Neuronal stem cell (in vitro differentiated cells): ENCODE data around the gene JOSD2.
A peak's percentile ranks its signal among the peaks of the same experiment; 100 is the strongest.

Experiments
- DNase-seq: peaks from one replicate; pipeline ENCODE4 v3.0.0-alpha.2; 2013; ENCODE audit warnings: low spot score
- H2AFZ ChIP-seq: one replicate; pipeline ENCODE4 v1.6.1; 2013; ENCODE audit warnings: mild to moderate bottlenecking, low read length, inconsistent platforms
- H2AK5ac ChIP-seq: 2 replicates; pipeline ENCODE4 v1.6.1; 2013; ENCODE audit warnings: low read depth, mild to moderate bottlenecking, inconsistent platforms, low read length, moderate library complexity, mixed read lengths
- H2BK120ac ChIP-seq: 2 replicates; pipeline ENCODE4 v1.6.1; 2013; ENCODE audit warnings: low read depth, mild to moderate bottlenecking, inconsistent platforms, low read length, moderate library complexity, mixed read lengths
- H2BK12ac ChIP-seq: one replicate; pipeline ENCODE4 v1.6.1; 2013; ENCODE audit warnings: low read length, inconsistent platforms
- H2BK15ac ChIP-seq: 2 replicates; pipeline ENCODE4 v1.6.1; 2013; ENCODE audit warnings: mild to moderate bottlenecking, low read length, inconsistent platforms, mixed read lengths
- H2BK5ac ChIP-seq: one replicate; pipeline ENCODE4 v1.6.1; 2013; ENCODE audit warnings: inconsistent platforms, mild to moderate bottlenecking, low read length, moderate library complexity
- H3K14ac ChIP-seq: one replicate; pipeline ENCODE4 v1.6.1; 2013; ENCODE audit warnings: low read length, inconsistent platforms
- H3K18ac ChIP-seq: 2 replicates; pipeline ENCODE4 v1.6.1; 2013; ENCODE audit warnings: low read length, inconsistent platforms
- H3K23ac ChIP-seq: 2 replicates; pipeline ENCODE4 v1.6.1; 2013; ENCODE audit warnings: low read depth, mild to moderate bottlenecking, mixed read lengths, low read length, inconsistent platforms; ENCODE audit not compliant: poor library complexity
- H3K27ac ChIP-seq: replicated peaks from 3 replicates; pipeline ENCODE4 v1.5.1; 2013; ENCODE audit warnings: low read length, inconsistent platforms
- H3K27me3 ChIP-seq, 3 experiments: 2 replicates each; pipeline ENCODE4 v1.6.1; 2013; ENCODE audit warnings: low read length in 3 of 3, mild to moderate bottlenecking in 2 of 3, inconsistent platforms in 1 of 3, low read depth in 1 of 3, mixed read lengths in 1 of 3, moderate library complexity in 1 of 3; ENCODE audit not compliant: control insufficient read depth in 3 of 3, insufficient read depth in 3 of 3
- H3K36me3 ChIP-seq, 2 donors: replicated peaks in 1 of 2; 2 replicates each; pipeline ENCODE4 v1.6.1; 2013; ENCODE audit warnings: low read length in 2 of 2; ENCODE audit not compliant: control insufficient read depth in 2 of 2, insufficient read depth in 2 of 2
- H3K4ac ChIP-seq: 2 replicates; pipeline ENCODE4 v1.6.1; 2013; ENCODE audit warnings: inconsistent platforms, mild to moderate bottlenecking, low read length, moderate library complexity
- H3K4me1 ChIP-seq, 2 donors: 1 replicate in 1 of 2; 2 replicates in 1 of 2; pipeline ENCODE4 v1.6.1; 2013; ENCODE audit warnings: low read length in 2 of 2, low read depth in 1 of 2; ENCODE audit not compliant: control insufficient read depth in 2 of 2, insufficient read depth in 1 of 2
- H3K4me2 ChIP-seq: one replicate; pipeline ENCODE4 v1.6.1; 2013; ENCODE audit warnings: mild to moderate bottlenecking, low read length, inconsistent platforms; ENCODE audit not compliant: insufficient read depth, poor library complexity, severe bottlenecking
- H3K4me3 ChIP-seq, 2 donors: 2 replicates each; pipeline ENCODE4 v1.5.1; 2013; ENCODE audit warnings: low read length in 2 of 2, mild to moderate bottlenecking in 2 of 2, inconsistent platforms in 1 of 2, moderate library complexity in 1 of 2
- H3K79me1 ChIP-seq: one replicate; pipeline ENCODE4 v1.6.1; 2013; ENCODE audit warnings: low read depth, mild to moderate bottlenecking, inconsistent platforms, low read length, moderate library complexity
- H3K9ac ChIP-seq: one replicate; pipeline ENCODE4 v1.6.1; 2013; ENCODE audit warnings: mild to moderate bottlenecking, low read depth, low read length, inconsistent platforms; ENCODE audit not compliant: poor library complexity
- H3K9me3 ChIP-seq, 2 donors: replicated peaks in 1 of 2; 2 replicates each; pipeline versions ENCODE3 to v1.6.1; 2013; ENCODE audit warnings: low read length in 2 of 2, mild to moderate bottlenecking in 2 of 2, inconsistent platforms in 1 of 2, low read depth in 1 of 2, mixed read lengths in 1 of 2, moderate library complexity in 1 of 2; ENCODE audit not compliant: control insufficient read depth in 2 of 2, insufficient read depth in 1 of 2
- H4K8ac ChIP-seq: one replicate; pipeline ENCODE4 v1.6.1; 2013; ENCODE audit warnings: low read depth, mild to moderate bottlenecking, inconsistent platforms, low read length, moderate library complexity
- H4K91ac ChIP-seq: one replicate; pipeline ENCODE4 v1.6.1; 2013; ENCODE audit warnings: low read length, low read depth, mild to moderate bottlenecking, inconsistent platforms; ENCODE audit not compliant: poor library complexity
- WGBS, 2 donors: extraction: QIAGEN DNeasy Blood & Tissue Kit; methylation state at CpG; one replicate each; pipeline ENCODE4 v1.1.7; 2013; ENCODE audit warnings: missing lambda C conversion rate in 2 of 2, mixed read lengths in 1 of 2; ENCODE audit not compliant: insufficient read length in 2 of 2, insufficient replicate concordance in 1 of 2; ENCODE audit errors: extremely low coverage in 2 of 2; 5-methylcytosine and 5-hydroxymethylcytosine counted together

The JOSD2 gene

GRCh38 chr19:50516964-50517703 lies 6.1 kb upstream of the JOSD2 start:
- Histone ChIP-seq H3K9ac (peak overlapping the region; percentile 50), H3K9me3 (peaks cover 0 to 9% of the 10 kb centered on the region in 2 donors), H2BK15ac (no peak overlapping the region), H2BK5ac (no peak overlapping the region), H3K27me3 (no peaks in the 10 kb centered on the region), H2BK12ac (no peak overlapping the region), H3K23ac (no peak overlapping the region), H3K14ac (no peak overlapping the region), H3K4me1 (peaks cover 17 to 22% of the 10 kb centered on the region in 2 donors), H3K4me2 (no peak overlapping the region), H4K8ac (no peak overlapping the region), H2BK120ac (no peak overlapping the region), H3K27ac (no peak overlapping the region), H3K4me3 (no peak overlapping the region), H3K18ac (no peak overlapping the region), H3K36me3 (peaks cover 27 to 40% of the 10 kb centered on the region in 2 donors), H3K79me1 (peaks cover 17% of the 10 kb centered on the region), H4K91ac (no peak overlapping the region), H2AK5ac (no peak overlapping the region), H2AFZ (no peak overlapping the region), H3K4ac (no peak overlapping the region)
- no CpG with 5 or more reads among the region's 53 CpGs for WGBS, 2 donors
- DNase-seq = no peak

GRCh38 chr19:50516456-50516855 lies 5.5 kb upstream of the JOSD2 start:
- Histone ChIP-seq H3K9ac (no peak overlapping the region), H2AFZ (no peak overlapping the region), H2AK5ac (no peak overlapping the region), H3K27me3 (no peaks in the 10 kb centered on the region), H4K8ac (no peak overlapping the region), H4K91ac (no peak overlapping the region), H2BK15ac (no peak overlapping the region), H2BK120ac (no peak overlapping the region), H3K14ac (no peak overlapping the region), H3K23ac (no peak overlapping the region), H3K18ac (no peak overlapping the region), H2BK5ac (no peak overlapping the region), H3K36me3 (peaks cover 27 to 40% of the 10 kb centered on the region in 2 donors), H2BK12ac (no peak overlapping the region), H3K79me1 (peaks cover 15% of the 10 kb centered on the region), H3K4me1 (peaks cover 18 to 29% of the 10 kb centered on the region in 2 donors), H3K9me3 (peaks cover 0 to 9% of the 10 kb centered on the region in 2 donors), H3K4me3 (no peak overlapping the region), H3K4me2 (no peak overlapping the region), H3K4ac (no peak overlapping the region), H3K27ac (no peak overlapping the region)
- no CpG with 5 or more reads among the region's 12 CpGs for WGBS, 2 donors
- DNase-seq = no peak

- Histone ChIP-seq H3K4me3 (no peak overlapping the region), H4K91ac (no peak overlapping the region), H3K27ac (no peak overlapping the region), H3K18ac (peak overlapping the region; percentile 71), H3K9me3 (peaks cover 0 to 9% of the 10 kb centered on the region in 2 donors), H2BK15ac (no peak overlapping the region), H3K4ac (no peak overlapping the region), H3K4me1 (peaks cover 23 to 33% of the 10 kb centered on the region in 2 donors), H2AK5ac (no peak overlapping the region), H3K36me3 (peaks cover 25 to 40% of the 10 kb centered on the region in 2 donors), H2AFZ (no peak overlapping the region), H4K8ac (no peak overlapping the region), H3K79me1 (peaks cover 15% of the 10 kb centered on the region), H2BK5ac (peak overlapping the region; percentile 24), H2BK12ac (no peak overlapping the region), H3K14ac (peak overlapping the region; percentile 21), H2BK120ac (peak overlapping the region; percentile 47), H3K27me3 (no peaks in the 10 kb centered on the region), H3K23ac (peak overlapping the region; percentile 65), H3K9ac (peak overlapping the region; percentile 70), H3K4me2 (no peak overlapping the region)
- no peak for DNase-seq
- no CpG with 5 or more reads among the region's 11 CpGs for WGBS, 2 donors
Observed at GRCh38 chr19:50515168-50515561, 4.2 kb upstream of the JOSD2 start.

- Histone ChIP-seq H4K91ac (no peak overlapping the region), H3K4me3 (no peak overlapping the region), H4K8ac (peak overlapping the region; percentile 48), H3K18ac (peak overlapping the region; percentile 94), H3K36me3 (peaks cover 23 to 37% of the 10 kb centered on the region in 2 donors), H2AFZ (no peak overlapping the region), H3K4ac (no peak overlapping the region), H2BK15ac (no peak overlapping the region), H3K23ac (peak overlapping the region; percentile 85), H2BK12ac (peak overlapping the region; percentile 58), H2BK120ac (peak overlapping the region; percentile 61), H3K79me1 (peaks cover 15% of the 10 kb centered on the region), H3K27ac (peak overlapping the region; percentile 10), H3K4me2 (no peak overlapping the region), H3K9me3 (peaks cover 0 to 9% of the 10 kb centered on the region in 2 donors), H3K27me3 (no peaks in the 10 kb centered on the region), H2AK5ac (peak overlapping the region; percentile 94), H3K4me1 (peaks cover 26 to 37% of the 10 kb centered on the region in 2 donors), H3K14ac (peak overlapping the region; percentile 75), H3K9ac (peak overlapping the region; percentile 70), H2BK5ac (peak overlapping the region; percentile 66)
- no peak for DNase-seq
- WGBS, 2 donors = no CpG with 5 or more reads among the region's 38 CpGs
Observed at GRCh38 chr19:50514346-50515167, 3.6 kb upstream of the JOSD2 start.
